UCSD-AML1 (cell line): ENCODE data around the gene FOXL1.

ENCODE experiments used
- DNase-seq: peaks from one replicate; lab custom pipeline; 2025; ENCODE audit not compliant: unreplicated experiment; lab: John Stamatoyannopoulos, UW

FOXL1 gene

DNA sequence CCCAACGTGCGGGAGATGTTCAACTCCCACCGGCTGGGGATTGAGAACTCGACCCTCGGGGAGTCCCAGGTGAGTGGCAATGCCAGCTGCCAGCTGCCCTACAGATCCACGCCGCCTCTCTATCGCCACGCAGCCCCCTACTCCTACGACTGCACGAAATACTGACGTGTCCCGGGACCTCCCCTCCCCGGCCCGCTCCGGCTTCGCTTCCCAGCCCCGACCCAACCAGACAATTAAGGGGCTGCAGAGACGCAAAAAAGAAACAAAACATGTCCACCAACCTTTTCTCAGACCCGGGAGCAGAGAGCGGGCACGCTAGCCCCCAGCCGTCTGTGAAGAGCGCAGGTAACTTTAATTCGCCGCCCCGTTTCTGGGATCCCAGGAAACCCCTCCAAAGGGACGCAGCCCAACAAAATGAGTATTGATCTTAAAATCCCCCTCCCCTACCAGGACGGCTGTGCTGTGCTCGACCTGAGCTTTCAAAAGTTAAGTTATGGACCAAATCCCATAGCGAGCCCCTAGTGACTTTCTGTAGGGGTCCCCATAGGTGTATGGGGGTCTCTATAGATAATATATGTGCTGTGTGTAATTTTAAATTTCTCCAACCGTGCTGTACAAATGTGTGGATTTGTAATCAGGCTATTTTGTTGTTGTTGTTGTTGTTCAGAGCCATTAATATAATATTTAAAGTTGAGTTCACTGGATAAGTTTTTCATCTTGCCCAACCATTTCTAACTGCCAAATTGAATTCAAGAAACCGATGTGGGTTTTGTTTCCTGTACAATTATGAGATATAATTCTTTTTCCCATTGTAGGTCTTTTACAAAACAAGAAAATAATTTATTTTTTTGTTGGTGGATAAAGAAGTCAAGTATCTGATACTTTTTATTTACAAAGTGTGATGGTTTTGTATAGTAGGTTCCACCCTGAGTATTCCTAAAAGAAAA lies 9.4 kb upstream of the FOXL1 start:
- DNase-seq: no peak

GRCh38 chr16:86569701-86570447 lies 8.5 kb upstream of the FOXL1 start:
- DNase-seq: no peak

DNA sequence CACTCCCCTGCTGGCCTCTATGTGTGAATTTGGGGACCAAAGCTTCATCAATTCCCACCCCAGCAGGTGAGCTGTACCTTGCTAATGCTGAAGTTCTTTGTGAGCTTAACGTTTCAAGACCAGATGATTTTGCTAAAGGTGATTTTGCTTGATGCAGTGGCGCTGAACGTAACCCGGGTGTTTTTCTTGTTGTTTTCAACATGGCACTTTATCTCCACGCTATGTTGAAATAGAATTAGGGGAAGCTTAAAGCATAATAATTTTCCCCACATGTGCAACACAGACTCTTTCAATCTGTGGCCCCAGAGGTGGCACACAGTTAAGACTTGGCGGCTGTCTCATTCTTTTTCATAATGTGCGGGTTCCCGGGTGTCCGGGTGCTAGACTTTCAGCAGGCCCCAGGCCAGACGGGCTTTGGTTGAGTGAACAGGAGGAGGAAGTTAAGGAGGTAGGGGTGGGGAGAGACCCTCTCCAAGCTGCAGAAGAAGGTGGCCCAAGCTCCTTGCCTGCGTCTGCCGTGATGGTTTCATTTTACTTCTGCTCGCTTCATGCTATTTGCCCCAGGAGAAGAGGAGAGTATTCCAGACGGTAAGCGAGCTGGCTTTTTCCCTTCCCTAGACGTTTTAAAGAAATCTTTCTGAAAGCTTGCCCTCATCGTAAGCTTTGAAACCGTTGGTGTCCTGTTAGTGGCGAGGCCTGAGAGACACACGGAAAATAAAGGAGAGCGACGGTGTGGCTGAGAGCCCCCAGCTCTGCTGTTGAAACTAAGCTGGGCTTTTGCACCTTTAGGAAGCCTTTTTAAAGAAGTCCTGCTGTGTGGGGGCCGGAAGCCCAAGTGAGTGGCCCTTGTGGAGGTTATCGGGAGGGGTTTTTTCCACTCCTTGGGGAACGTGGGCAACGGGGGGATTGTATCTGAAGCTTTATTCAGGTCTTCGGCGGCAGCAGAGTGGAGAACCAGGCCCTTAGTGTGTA lies 7.5 kb upstream of the FOXL1 start:
- DNase-seq: no peak

GRCh38 chr16:86571530-86571915 lies 6.8 kb upstream of the FOXL1 start:
- DNase-seq: no peak

DNA sequence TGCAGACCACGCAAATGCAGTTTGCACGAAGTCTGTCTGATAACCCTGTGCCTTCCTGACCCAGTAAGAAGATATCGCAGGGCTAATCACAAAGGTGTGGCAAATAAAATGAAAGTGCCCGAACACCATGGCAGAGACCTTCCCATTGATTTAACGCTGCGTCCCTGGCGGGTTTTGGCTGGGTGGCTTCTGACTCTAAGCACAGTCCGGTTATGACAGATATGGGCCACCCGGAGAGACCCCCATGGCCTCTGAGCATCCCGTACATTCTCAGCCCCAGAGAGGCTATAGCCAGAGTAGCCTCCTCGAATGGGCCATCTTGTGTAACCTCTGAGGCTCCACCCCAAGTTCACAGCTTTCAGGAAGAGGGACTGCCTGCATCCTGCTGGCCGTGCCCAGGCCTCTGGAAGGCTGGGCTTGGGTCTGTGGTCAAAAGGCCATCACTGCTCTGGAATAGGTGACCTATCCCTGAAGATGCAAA lies 6.3 kb upstream of the FOXL1 start:
- no peak for DNase-seq

GRCh38 chr16:86572606-86573005 lies 5.7 kb upstream of the FOXL1 start:
- DNase-seq: no peak

- DNase-seq: no peak
Observed at GRCh38 chr16:86573215-86573614, 5.1 kb upstream of the FOXL1 start.

DNA sequence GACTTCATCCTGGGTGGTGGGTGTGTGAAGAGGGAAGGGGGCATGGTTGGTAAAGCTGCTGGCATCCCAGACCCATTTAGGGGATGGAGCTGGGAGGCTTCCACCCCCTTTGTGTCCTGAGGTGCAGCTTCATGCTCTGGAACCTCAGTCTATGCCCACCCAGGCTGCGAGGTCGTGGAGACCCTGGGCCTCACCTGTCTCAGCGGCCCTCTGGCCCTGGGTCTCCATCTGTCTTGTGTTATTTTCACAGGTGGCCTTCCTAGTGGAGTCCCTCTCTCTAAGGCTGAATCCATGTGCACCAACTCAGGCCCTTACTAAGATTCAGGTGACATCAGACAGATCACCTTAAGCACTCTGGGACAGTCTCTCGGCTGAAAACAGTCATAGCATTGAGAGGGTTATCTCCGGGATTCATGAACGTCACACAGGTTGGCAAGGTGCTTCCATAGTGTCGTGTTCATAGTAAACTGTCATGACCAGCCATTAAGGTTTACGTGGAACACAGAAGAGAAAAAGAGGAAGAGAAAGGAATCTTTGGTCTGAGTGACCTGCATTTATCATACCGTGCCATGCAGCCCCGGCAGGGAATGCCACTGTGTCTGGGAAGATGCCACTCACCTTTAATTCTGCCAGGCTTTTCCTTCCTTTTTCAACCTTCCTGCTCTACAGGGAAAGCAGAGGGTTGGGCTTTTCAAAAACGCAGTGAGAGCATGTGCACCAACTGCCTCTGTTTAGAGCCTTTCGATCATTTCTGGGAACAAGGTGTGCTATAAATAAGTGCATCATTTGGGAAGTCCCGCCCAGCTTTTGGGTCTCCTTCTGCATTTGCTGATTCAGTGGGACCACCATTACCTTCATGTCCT lies 4.5 kb upstream of the FOXL1 start:
- no peak for DNase-seq

DNA sequence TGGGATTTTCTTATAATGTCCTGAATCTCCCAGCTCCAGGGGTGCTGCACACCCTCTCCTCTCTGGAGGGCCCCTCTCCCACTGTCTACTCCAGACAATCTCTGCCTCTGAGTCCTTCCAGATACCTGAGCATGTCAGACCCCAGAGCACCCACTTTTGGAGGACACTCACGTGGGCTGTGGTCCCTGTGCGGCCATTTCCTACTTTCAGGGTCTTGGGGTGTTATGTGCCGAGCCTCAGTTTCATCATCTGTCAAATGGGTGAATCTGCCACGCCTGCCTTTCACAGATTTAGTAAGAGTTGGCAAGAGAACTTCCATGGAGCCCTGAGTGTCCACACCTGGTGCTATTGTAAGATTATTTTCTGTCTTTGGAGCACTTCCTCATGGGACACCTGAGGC lies 3.7 kb upstream of the FOXL1 start:
- no peak for DNase-seq

DNA sequence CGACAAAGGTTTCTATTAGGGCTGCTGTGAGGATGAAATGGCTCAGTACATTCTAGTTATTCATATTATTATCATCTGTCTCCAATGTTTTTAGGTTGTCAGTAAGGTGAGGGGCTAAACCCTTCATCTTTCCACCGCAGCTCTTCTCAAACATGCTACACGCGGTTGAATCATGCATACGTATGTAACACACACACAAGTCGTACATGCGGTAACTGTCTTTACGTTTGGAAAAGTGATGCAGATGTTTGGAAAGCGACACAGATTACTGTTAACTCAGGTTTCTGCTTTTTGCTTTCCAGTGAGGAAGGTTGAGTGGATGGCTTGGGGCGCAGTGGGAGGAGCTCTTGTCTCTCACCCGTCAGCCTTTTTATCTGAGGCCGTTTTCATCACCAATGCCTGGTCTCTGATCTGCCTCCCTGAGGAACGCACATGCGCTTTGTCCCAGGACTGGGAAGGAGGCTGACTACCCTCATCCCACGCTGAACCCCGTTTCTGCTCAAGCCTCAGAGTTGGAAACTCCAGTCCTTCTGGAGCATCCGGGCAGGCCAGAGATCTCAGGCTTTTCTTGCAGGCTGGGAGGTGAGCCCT lies 3.2 kb upstream of the FOXL1 start:
- DNase-seq: no peak

DNA sequence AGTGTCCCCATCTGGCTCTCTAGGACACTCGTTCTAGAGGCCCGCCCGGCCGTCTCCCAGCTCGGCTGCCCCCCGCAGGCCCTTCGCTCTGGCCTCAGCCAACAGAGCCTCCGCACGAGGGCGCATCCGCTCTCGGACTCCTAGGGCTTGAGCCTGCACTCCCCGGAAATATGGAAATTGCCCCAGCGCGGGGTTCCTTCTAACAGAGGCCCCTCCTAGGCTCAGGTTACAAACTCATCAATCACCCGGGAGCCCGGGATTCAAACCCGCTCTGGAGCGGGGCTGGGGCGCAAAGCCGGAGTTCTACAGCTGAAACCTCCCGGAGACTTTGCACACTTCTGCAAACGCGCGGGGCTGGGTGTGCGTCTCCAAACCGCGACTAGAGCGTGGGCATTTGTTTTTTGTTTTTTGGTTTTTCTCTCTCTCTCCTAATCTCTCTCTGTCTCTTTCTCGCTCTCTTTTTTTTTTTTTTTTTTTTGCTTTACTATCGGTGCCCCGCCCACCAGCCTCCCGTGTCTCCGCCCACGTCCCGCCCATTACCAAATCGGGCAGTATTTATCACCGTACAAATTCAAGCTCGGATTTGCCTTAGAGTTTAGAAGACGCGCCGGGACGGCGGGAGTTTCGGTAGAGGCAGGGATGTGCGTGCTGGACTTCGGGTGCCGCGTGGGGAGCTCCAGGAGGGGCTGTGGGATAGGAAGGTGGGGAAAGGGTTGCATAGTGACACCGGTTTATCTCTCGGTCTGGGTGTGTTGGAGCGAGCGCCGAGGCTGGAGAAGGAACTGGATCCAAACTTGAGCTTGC lies 2.4 kb upstream of the FOXL1 start:
- peak; percentile 71 for DNase-seq

- DNase-seq: no peak
Observed at GRCh38 chr16:86576591-86577313, 1.6 kb upstream of the FOXL1 start.

DNA sequence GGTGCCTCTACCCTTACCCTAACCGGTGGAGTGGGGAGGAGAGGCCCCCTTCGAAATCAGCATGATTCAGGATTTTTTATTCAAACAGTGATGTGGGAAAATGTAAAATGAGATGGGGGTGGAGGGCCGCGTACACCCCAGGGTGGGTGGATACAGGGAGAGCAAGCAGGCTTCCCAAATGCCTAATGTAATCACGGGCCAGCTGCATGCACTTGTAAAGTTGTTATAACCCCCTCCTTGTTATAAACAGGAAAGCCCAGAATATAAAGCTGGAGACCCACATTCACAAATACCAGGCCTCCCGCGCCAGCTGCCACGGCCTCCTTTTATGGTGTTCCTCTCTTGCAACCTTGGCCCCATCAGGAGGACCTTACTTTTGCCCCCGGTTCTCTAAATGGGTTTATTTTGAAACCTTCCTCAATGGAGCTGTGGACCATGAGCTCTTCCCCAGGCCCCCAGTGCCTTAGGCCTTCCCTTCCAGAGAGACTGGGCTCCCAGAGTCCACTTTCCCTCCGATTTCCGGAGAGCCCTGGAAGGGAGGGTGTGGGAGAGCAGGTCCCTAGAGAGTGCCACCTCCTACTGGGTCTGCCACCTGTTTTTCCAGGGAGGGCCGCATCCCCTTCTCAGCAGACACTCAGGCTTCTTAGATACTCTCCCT lies 906 bp upstream of the FOXL1 start:
- DNase-seq: no peak

- no peak for DNase-seq
Observed at GRCh38 chr16:86578611-86579267, 390 bp downstream of the FOXL1 start.

DNA sequence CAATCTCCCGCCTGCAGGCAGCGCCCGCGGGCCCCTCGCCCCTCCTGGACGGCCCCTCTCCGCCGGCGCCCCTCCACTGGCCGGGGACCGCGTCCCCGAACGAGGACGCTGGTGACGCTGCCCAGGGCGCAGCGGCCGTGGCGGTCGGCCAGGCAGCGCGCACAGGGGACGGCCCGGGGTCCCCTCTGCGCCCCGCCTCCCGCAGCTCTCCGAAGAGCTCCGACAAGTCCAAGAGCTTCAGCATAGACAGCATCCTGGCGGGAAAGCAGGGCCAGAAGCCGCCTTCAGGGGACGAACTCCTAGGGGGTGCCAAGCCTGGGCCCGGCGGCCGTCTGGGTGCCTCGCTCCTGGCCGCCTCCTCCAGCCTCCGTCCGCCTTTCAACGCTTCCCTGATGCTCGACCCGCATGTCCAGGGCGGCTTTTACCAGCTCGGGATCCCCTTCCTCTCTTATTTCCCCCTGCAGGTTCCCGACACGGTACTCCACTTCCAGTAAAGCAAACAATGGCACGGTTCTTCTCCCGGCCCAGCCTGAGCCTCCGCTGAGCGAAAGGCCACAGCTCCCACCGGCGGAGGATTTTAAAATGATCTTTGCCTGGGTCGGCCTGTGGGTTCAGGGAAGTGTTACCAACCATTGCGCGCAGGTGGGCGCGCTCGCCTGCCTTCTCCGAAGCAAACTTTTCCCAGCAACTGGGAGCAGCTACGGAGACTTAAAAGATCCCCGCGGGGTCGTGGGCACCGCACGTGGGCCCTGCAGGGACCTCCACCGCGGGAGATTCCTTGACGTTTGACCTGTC lies 1.1 kb downstream of the FOXL1 start:
- DNase-seq: no peak

DNA sequence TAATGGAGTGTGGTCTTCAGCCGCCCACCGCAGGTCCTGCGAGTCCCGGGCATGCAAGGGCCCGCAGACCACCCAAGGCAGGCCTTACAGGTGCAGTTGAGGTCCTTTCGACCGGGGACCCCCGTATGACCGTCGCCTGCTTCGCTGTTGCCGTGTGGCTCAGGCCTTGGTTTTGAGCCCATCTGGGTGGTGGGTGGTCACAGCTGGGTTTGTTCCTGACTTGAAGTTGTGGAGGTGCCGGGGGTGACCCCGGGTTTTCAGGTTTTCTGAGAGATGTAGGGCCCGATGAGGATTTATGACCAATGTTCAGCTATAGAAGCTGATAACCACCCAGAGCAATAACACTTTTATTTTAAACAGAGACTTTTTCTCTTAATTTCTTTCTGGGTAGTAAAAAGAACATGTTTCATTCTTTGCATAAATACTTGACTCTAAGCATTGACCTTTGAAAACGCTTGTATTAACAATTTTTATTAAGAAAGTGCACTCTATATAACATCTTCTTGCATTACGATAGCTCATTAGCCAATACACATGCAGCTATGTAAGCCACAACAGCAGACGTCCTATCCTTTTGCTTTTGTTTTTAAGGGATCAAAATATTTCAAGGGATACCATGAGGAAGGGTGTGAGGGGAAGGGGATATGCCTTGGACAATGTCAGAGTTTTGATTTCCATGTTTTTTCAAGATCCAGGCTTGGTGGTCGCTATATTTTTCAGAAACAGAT lies 1.9 kb downstream of the FOXL1 start:
- no peak for DNase-seq
